Measurements from ENCODE around the gene MAD1L1. TPM values are rescaled to one million over a fixed set of nuclear protein-coding genes. Genes with fewer than 3 reads are reported as not detected.

The MAD1L1 gene
- total RNA-seq, 4 donors from 2014 or later, result 18.4 to 39.1 (median 25.7) TPM

DNA sequence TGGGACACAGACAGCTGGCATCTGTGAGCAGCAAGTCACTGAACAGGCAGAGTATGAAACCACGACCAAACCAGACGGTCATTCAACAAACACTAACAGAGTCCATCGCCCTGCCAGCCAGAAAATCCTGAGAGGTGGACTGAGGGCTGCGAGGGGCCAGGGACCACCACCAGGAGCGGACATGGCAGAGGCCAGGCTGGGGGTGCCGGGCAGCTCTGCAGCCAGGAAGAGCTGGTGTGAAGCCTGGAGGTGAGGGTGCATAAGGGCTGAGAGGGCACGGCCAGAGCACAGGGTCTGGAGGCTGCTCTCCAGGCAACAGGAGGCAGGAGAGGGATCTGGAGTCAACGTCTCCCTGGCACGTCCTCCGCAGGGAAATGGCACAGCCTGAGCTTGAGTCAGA is 15.5 kb downstream of the MAD1L1 start:
- DNase-seq (ENCODE audit: low spot score) (no peak), ATAC-seq (ENCODE audit: low FRiP score) (no peak)
- TF ChIP-seq, protein P1, sequence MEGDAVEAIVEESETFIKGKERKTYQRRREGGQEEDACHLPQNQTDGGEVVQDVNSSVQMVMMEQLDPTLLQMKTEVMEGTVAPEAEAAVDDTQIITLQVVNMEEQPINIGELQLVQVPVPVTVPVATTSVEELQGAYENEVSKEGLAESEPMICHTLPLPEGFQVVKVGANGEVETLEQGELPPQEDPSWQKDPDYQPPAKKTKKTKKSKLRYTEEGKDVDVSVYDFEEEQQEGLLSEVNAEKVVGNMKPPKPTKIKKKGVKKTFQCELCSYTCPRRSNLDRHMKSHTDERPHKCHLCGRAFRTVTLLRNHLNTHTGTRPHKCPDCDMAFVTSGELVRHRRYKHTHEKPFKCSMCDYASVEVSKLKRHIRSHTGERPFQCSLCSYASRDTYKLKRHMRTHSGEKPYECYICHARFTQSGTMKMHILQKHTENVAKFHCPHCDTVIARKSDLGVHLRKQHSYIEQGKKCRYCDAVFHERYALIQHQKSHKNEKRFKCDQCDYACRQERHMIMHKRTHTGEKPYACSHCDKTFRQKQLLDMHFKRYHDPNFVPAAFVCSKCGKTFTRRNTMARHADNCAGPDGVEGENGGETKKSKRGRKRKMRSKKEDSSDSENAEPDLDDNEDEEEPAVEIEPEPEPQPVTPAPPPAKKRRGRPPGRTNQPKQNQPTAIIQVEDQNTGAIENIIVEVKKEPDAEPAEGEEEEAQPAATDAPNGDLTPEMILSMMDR (IDR thresholded peaks at IDR 0.05), result no peak

DNA sequence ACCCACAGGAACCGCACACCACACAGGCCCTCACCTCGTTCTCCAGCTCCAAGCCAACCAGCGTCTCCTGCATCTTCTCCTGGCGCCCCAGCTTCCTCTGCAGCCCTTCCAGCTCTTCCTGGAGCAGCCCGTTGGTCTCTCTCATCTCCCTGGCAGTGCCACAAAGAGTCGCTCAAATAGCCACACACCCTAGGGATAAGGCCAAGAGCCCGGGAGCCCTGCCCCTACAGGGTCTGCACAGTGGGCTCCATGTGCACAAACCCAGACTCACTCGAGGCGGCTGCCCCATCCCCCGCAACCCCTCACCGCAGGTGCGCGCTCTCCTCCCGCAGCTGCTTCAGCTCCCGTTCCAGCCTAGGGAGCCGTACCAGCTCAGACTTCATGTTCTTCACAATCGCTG is 16.9 kb downstream of the MAD1L1 start:
- DNase-seq (ENCODE audit: low spot score) (no peak), ATAC-seq (ENCODE audit: low FRiP score) (no peak)
- TF ChIP-seq, protein P1 (IDR thresholded peaks at IDR 0.05), result no peak

DNA sequence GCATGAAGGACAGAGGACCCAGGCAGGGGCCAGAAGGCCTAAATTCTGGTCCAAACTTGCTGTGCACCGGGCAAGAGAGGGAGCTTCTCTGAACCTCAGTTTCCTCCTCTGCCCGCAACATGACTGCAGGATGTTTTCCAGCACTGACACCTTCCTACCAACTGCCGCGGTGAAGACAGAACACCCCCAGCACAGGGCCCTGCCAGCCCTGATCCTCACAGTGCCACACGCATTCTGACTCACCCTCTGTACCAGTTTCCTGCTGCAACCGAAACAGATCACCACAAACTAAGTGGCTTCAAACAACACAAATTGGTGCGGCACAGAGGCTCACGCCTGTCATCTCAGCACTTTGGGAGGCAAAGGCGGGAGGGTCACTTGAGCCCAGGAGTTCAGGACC is 18.1 kb downstream of the MAD1L1 start:
- no peak for ATAC-seq (ENCODE audit: low FRiP score)

DNA sequence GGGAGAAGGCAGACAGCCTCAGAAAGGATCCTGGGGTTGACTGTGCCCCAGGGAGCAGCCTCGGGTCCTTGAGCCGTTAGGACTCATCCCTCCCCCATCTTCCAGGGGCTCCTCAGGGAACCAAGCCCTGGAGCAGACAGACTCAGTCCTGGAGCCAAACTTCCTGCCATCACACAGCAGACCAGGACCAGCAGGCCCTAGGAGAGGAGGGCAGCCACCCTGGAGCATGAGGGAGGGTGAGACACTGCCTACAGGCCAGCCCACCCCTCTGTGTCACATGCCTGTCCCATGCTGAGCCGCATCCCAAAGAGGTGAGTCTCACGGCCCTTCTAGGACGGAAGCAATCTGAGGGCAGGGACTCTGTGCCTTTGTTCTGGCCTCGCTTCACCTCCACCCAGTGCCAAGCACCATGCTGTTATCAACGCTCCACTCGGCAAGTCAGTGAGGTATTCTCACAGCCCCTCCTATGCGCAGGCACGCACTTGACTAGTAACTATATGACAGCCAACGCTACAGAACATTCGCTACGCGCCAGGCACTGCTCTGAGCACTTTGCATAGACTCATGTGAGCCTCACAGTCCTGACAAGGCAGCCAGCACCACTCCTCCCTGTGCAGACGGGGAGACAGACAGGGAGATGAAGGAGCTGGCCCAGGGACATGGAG is 19.1 kb downstream of the MAD1L1 start:
- DNase-seq (ENCODE audit: low spot score) (no peak), ATAC-seq (ENCODE audit: low FRiP score) (no peak)
- TF ChIP-seq, protein P1 (IDR thresholded peaks at IDR 0.05), result no peak

More for the DNA sequence above, 18.1 kb downstream of the MAD1L1 start:
- TF ChIP-seq, protein P1 (IDR thresholded peaks at IDR 0.05), result no peak
- DNase-seq (ENCODE audit: low spot score), result no peak

DNA sequence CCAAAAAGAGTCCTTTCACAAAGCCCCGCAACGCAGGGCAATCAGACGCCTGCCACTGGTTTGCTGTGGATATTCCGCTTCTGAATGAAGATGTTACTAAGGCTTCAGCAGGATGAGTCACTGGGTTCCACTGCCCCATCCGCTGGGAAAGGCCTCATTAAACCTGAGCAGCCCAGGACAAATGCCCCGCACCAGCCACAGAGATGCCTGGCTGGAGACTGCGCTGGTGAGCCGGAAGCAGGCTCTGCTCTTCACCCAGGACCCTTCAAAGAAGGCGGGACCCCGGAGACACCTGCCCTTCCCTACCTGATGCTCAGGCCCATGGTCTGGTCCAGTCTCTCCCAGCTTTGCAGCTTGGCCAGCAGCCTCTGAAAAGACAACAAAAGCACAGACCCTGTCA is 19.8 kb downstream of the MAD1L1 start:
- ATAC-seq (ENCODE audit: low FRiP score) (no peak), DNase-seq (ENCODE audit: low spot score) (no peak)
- TF ChIP-seq, protein P1 (IDR thresholded peaks at IDR 0.05), result no peak

DNA sequence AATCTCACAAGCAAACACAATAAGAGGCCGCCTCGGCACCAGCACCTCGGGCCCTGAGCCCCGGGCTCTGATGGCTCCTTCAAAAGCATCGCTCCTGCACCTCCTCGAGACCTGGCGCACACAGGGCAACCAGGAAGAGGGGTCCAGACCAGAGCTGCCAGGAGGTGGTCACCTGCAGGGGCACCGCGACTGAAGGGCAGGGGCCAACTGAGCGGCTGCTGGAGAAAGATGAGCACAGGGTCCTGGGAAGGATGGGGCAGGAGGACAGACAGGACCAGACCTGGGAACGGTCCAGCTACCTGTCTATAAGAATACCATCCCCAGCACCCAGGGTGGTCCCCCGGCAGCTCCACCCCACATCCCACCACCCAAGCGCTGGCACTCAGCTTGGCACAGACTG is 20.8 kb downstream of the MAD1L1 start:
- DNase-seq (ENCODE audit: low spot score) (no peak), ATAC-seq (ENCODE audit: low FRiP score) (no peak)
- TF ChIP-seq, protein P1 (IDR thresholded peaks at IDR 0.05), result no peak

DNA sequence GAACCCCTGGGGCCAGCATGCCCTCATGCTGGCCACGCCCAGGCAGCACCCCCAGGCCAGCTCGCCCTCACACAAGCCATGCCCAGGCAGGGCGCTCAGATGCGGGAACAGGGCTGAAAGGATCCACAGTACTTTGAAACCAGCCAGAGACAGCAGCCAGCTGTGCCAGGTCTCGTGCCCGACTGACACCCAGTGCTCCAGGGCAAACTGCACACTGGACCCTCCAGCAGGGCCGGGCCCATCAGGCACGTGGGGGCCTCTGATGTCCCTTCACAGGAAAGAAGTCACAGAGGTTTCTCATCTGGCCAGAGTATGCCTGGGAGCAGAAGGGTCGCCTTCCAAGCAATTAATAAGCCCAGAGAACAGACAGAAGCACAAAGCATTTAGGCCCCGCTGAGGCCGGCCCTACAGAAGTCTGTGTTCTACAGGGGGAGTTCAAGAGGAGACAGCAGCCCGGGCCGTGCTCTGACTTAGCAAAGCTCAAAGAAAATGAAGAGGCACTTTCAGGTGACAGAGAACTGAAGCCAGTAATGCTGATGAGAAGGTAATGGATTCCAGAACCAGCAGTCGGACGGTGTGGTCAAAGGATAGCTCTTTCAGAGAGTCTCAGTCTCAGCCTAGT is 21.4 kb downstream of the MAD1L1 start:
- TF ChIP-seq, protein P1 (IDR thresholded peaks at IDR 0.05), result no peak
- DNase-seq (ENCODE audit: low spot score), result no peak
- ATAC-seq (ENCODE audit: low FRiP score), result no peak
